Measurements from ENCODE around the gene GORASP2. TPM values are rescaled to one million over a fixed set of nuclear protein-coding genes. Genes with fewer than 3 reads are reported as not detected.

Gene GORASP2
- total and polyA plus RNA-seq, 2 donors from 2014 or later = 40.4 to 70.4 TPM

DNA sequence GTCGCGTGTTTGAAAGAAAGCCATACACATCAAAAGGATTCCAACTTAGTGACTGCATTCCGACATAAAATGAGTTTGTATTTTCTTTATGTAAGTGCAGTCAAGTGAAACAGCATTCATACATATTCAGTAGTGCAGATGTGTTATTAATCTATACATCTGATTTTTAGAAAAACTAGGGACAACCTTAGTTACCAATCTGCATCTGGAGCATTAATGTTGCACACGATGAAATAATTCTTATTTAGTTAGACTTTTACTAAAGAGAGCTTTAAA, 1.9 kb downstream of the GORASP2 start:
- FAIRE-seq (no peak), DNase-seq (peak in 2 of 5 donors; percentile 27 to 32)
- H3K27ac ChIP-seq (ENCODE audit: low read depth in 2 of 2, low read length in 2 of 2) = no peak overlapping the region
- intact Hi-C loops (cut with DNase I) = no loop called here
- H3K36me3 ChIP-seq (ENCODE audit: control insufficient read depth in 2 of 3, insufficient read depth in 3 of 3, low read length in 3 of 3) = no peaks in the 10 kb centered on the region
- no peaks in the 10 kb centered on the region for H3K27me3 ChIP-seq (ENCODE audit: control insufficient read depth, insufficient read depth, low read length)
- H3K4me3 ChIP-seq (ENCODE audit: low read length in 3 of 3) = peak overlapping the region in 1 of 3 donors; percentile 82
- no peaks in the 10 kb centered on the region for H3K9me3 ChIP-seq (ENCODE audit: control insufficient read depth in 2 of 3, insufficient read depth in 1 of 3, low read length in 3 of 3)
- peak overlapping the region; percentile 66 to 87 (median 74) for H3K9ac ChIP-seq (ENCODE audit: low read length in 3 of 3)
- TF ChIP-seq, protein P1, sequence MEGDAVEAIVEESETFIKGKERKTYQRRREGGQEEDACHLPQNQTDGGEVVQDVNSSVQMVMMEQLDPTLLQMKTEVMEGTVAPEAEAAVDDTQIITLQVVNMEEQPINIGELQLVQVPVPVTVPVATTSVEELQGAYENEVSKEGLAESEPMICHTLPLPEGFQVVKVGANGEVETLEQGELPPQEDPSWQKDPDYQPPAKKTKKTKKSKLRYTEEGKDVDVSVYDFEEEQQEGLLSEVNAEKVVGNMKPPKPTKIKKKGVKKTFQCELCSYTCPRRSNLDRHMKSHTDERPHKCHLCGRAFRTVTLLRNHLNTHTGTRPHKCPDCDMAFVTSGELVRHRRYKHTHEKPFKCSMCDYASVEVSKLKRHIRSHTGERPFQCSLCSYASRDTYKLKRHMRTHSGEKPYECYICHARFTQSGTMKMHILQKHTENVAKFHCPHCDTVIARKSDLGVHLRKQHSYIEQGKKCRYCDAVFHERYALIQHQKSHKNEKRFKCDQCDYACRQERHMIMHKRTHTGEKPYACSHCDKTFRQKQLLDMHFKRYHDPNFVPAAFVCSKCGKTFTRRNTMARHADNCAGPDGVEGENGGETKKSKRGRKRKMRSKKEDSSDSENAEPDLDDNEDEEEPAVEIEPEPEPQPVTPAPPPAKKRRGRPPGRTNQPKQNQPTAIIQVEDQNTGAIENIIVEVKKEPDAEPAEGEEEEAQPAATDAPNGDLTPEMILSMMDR (IDR thresholded peaks at IDR 0.05; ENCODE audit: borderline replicate concordance, extremely low read depth, insufficient read depth) = no peak
- peaks cover 0 to 12% (median 7%) of the 10 kb centered on the region in 3 donors for H3K4me1 ChIP-seq (ENCODE audit: control insufficient read depth in 2 of 3, insufficient read depth in 2 of 3, low read depth in 1 of 3, low read length in 3 of 3)

DNA sequence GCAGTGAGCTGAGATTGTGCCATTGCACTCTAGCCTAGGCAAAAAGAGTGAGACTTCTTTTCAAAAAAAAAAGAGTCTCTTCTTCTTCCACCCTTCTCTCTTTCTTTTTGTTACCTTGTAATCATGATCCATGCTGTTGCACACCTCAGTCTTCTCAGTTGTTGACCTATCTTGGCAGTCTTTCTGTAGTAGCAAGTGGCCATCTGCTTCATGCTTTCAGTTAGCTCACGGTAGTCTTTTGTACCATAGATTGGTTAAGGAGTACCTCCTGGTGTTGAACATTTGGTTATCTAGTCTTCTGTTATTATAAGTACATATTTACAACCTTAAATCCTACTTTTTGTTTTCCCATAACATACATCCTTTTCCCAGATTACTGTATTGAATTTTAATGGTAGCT, 3.1 kb downstream of the GORASP2 start:
- DNase-seq = no peak
- intact Hi-C loops (cut with DNase I) = no loop called here
- no peak overlapping the region for H3K4me3 ChIP-seq (ENCODE audit: low read length in 3 of 3)
- no peaks in the 10 kb centered on the region for H3K9me3 ChIP-seq (ENCODE audit: control insufficient read depth in 2 of 3, insufficient read depth in 1 of 3, low read length in 3 of 3)
- no peak for FAIRE-seq
- no peaks in the 10 kb centered on the region for H3K27me3 ChIP-seq (ENCODE audit: control insufficient read depth, insufficient read depth, low read length)
- no peak overlapping the region for H3K27ac ChIP-seq (ENCODE audit: low read depth in 2 of 2, low read length in 2 of 2)
- H3K36me3 ChIP-seq (ENCODE audit: control insufficient read depth in 2 of 3, insufficient read depth in 3 of 3, low read length in 3 of 3) = no peaks in the 10 kb centered on the region
- peaks cover 0 to 12% (median 7%) of the 10 kb centered on the region in 3 donors for H3K4me1 ChIP-seq (ENCODE audit: control insufficient read depth in 2 of 3, insufficient read depth in 2 of 3, low read depth in 1 of 3, low read length in 3 of 3)
- TF ChIP-seq, protein P1 (IDR thresholded peaks at IDR 0.05; ENCODE audit: borderline replicate concordance, extremely low read depth, insufficient read depth) = no peak
- H3K9ac ChIP-seq (ENCODE audit: low read length in 3 of 3) = no peak overlapping the region

DNA sequence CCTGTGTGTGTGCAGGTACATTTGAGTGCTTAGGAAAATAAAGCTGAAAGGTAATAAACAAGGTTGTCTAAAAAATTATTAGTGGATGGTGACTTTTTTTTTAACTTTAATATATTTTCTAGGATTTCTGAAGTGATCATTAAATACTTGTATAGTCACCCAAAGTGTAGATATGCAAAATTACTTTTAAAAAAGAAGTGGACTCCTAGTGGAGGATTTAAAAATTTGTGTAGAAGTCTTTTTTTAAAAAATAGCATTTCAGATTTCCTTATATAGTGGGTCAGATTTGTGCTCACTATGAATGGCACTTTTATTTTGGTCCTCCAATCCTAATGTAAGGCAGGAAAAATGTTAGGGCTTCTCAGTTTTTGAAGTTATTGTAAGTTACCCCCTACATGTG, 3.9 kb downstream of the GORASP2 start:
- no peaks in the 10 kb centered on the region for H3K9me3 ChIP-seq (ENCODE audit: control insufficient read depth in 2 of 3, insufficient read depth in 1 of 3, low read length in 3 of 3)
- H3K4me1 ChIP-seq (ENCODE audit: control insufficient read depth in 2 of 3, insufficient read depth in 2 of 3, low read depth in 1 of 3, low read length in 3 of 3) = peaks cover 0 to 12% (median 7%) of the 10 kb centered on the region in 3 donors
- no peaks in the 10 kb centered on the region for H3K27me3 ChIP-seq (ENCODE audit: control insufficient read depth, insufficient read depth, low read length)
- DNase-seq (no peak), FAIRE-seq (no peak)
- no peak overlapping the region for H3K27ac ChIP-seq (ENCODE audit: low read depth in 2 of 2, low read length in 2 of 2)
- H3K36me3 ChIP-seq (ENCODE audit: control insufficient read depth in 2 of 3, insufficient read depth in 3 of 3, low read length in 3 of 3) = no peaks in the 10 kb centered on the region
- intact Hi-C loops (cut with DNase I) = no loop called here
- no peak overlapping the region for H3K4me3 ChIP-seq (ENCODE audit: low read length in 3 of 3)
- TF ChIP-seq, protein P1 (IDR thresholded peaks at IDR 0.05; ENCODE audit: borderline replicate concordance, extremely low read depth, insufficient read depth) = no peak
- H3K9ac ChIP-seq (ENCODE audit: low read length in 3 of 3) = no peak overlapping the region

DNA sequence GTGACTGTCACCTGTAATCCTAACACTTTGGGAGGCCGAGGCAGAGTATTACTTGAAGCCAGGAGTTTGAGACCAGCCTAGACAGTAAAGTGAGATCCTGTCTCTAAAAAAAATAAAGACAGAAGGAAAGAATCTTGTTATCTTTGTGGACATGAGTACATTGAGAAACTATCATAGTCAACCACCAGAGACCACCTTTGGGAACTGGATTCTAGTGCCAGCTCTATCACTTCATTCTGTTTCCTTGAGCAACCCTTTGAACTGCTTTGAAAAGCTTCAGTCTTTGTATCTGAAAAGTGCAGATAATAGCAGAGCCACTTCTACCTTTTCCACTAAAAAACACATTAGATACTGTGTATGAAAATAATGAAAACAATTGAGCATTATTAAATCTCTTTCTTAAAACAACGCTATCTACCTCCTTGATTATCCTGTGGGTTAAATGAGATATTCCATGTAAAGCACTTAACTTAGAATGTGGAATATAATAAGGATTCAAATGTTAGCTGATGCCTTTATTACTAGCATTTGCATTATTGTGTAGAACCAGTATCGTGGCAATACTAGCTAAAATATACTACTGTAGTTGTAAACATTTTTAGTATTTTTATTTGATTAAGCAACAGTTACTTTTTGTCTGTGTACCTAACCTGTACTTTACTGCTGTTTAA, 8.8 kb downstream of the GORASP2 start:
- no peaks in the 10 kb centered on the region for H3K4me1 ChIP-seq (ENCODE audit: control insufficient read depth in 2 of 3, insufficient read depth in 2 of 3, low read depth in 1 of 3, low read length in 3 of 3)
- intact Hi-C loops (cut with DNase I) = no loop called here
- no peaks in the 10 kb centered on the region for H3K36me3 ChIP-seq (ENCODE audit: control insufficient read depth in 2 of 3, insufficient read depth in 3 of 3, low read length in 3 of 3)
- TF ChIP-seq, protein P1 (IDR thresholded peaks at IDR 0.05; ENCODE audit: borderline replicate concordance, extremely low read depth, insufficient read depth) = no peak
- H3K9ac ChIP-seq (ENCODE audit: low read length in 3 of 3) = no peak overlapping the region
- no peaks in the 10 kb centered on the region for H3K27me3 ChIP-seq (ENCODE audit: control insufficient read depth, insufficient read depth, low read length)
- FAIRE-seq = no peak
- H3K9me3 ChIP-seq (ENCODE audit: control insufficient read depth in 2 of 3, insufficient read depth in 1 of 3, low read length in 3 of 3) = no peaks in the 10 kb centered on the region
- no peak overlapping the region for H3K27ac ChIP-seq (ENCODE audit: low read depth in 2 of 2, low read length in 2 of 2)
- no peak overlapping the region for H3K4me3 ChIP-seq (ENCODE audit: low read length in 3 of 3)
- DNase-seq = no peak

Data from kidney (tissue), 14 donors.